ENCODE measurements around the gene CPNE8. TPM values are rescaled to one million over a fixed set of nuclear protein-coding genes. Genes with fewer than 3 reads are reported as not detected.
"Not testable (repeated sequence)": the region's sequence is repeated elsewhere in the genome, so short reads cannot be mapped to it uniquely, and the experiment has no call there.

Gene CPNE8
- total RNA-seq, 1 donor from 2014 or later, result 21.2 TPM

DNA sequence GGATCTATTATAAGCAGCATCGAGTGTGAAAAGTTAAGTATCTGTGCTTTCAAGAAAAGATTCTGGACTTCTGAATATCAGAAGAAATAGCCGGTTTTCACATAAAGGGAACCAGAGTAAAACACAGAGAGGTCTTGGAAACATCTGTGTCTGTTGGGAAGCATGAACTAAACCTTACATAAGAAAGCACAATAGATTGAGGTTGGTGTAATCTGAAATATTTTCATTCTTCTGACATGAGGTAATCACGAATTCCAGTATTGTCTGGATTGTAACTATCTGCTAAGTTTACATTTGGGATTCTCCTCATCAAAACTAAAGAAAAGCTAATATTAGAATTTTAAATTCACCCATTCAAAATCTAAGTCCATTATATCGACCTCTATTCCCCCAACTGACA, 161.3 kb downstream of the CPNE8 start:
- no peak for DNase-seq (ENCODE audit: extremely low read depth, low read depth, low spot score)

DNA sequence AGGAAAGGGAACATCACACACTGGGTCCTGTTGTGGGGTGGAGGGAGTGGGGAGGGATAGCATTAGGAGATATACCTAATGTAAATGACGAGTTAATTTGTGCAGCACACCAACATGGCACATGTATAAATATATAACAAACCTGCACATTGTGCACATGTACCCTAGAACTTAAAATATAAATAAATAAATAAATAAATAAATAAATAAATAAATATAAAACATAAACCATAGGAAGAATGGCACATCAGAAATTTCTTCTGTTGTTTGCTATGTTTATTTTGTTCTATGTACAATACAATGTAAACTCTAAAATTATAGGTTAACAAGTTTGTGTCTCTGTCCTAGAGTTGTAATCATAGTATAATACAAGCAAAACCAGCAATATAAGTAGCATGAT, 162.9 kb downstream of the CPNE8 start:
- not testable (repeated sequence) for DNase-seq (ENCODE audit: extremely low read depth, low read depth, low spot score)

DNA sequence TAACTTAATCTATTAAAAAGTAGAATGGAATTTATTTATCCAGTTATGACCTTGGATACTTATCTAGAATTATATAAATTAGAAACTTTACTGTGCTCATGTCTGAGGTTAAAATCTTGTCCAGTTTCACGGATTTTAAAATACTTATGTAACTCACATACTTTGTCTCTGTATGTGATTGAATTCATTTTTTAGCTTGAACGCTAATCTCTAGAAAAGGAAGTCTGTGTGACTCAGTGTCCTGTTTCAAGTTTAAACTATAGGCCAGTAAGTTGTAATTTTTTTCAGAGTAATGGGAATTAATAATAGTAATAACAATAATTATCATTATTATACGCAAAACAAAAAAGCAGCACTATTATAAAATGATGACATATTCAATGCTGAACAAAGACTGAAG, 168.6 kb downstream of the CPNE8 start:
- peak; percentile 16 for DNase-seq (ENCODE audit: extremely low read depth, low read depth, low spot score)

DNA sequence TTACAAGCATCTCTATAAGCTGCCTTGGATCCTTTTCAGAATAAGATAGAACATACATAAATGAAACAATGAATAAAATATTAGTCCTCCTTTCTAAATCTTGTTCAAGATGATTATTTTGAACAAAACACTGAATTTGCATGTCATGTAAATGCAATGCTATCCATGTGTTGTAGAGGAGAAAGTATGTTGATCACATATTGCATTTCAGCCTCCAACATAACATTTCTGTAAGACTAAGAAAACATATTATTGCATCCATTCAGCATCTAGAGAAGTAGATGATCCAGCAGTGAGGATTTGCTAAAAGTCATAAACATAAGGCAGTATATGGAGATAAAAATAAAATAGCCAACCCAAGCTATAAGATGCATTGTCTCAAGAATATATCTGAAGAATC, 172.6 kb downstream of the CPNE8 start:
- no peak for DNase-seq (ENCODE audit: extremely low read depth, low read depth, low spot score)

- DNase-seq (ENCODE audit: extremely low read depth, low read depth, low spot score), result no peak
Measured at GRCh38 chr12:38728894-38729293, 176.5 kb downstream of the CPNE8 start.

- no peak for DNase-seq (ENCODE audit: extremely low read depth, low read depth, low spot score)
Measured at GRCh38 chr12:38721611-38722252, 183.7 kb downstream of the CPNE8 start.

DNA sequence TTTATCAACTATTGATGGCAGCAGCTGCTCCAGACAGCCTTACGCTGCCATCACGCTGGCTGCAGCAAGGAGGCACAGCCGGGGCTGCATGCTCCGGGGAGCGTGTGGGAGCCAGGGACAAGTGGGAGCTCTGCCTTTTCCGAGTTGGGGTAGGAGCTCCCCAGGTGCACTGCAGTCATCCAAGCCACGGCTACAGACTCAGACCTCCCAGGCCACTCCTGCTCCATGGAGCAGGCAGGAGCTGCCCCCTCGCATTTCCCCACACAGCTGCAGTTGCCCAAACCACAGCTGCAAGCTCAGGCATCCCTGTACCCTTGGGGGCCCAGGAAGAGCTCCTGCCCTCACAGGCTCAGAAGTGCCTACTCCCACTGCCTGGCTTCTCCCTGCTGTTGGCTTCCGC, 184.7 kb downstream of the CPNE8 start:
- no peak for DNase-seq (ENCODE audit: extremely low read depth, low read depth, low spot score)

GRCh38 chr12:38713294-38713693, 192.1 kb downstream of the CPNE8 start:
- no peak for DNase-seq (ENCODE audit: extremely low read depth, low read depth, low spot score)

- no peak for DNase-seq (ENCODE audit: extremely low read depth, low read depth, low spot score)
Measured at GRCh38 chr12:38711054-38711453, 194.3 kb downstream of the CPNE8 start.

DNA sequence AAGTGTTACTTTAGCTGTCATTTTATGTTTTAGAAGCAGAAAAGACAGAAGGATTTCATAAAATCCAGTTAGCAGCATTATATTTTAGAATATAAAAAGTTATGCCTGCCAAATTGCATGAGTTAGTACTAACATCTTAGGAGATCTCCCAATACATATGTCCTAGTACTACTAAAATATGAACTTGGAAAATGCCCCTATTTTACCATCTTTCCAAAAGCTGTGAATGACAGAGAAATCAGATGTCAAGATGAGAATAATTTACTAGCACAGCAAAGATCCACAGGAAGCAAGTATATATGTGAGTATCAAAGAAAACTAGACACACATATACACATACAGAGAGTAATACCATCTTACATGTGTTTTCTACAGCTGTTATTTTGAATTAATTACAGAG, 196.9 kb downstream of the CPNE8 start:
- DNase-seq (ENCODE audit: extremely low read depth, low read depth, low spot score), result no peak

DNA sequence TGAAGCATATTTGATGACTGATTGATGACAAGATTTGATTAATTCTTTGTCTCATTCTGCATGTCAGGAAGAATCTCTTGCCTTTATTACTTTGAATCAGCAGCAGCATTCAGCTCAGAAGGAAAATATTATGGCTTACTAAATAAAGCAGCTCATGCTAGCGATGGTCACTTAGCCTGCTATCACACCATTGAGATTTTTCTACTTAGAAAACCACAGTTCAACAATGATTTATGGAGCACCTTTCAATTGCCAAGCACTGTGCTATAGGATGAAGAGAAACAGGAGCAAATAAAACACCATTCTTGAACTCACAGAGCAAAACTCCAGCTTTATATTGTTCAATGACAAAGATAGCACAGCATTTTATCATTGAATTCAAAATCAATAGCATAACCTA, 197.7 kb downstream of the CPNE8 start:
- DNase-seq (ENCODE audit: extremely low read depth, low read depth, low spot score), result no peak

DNA sequence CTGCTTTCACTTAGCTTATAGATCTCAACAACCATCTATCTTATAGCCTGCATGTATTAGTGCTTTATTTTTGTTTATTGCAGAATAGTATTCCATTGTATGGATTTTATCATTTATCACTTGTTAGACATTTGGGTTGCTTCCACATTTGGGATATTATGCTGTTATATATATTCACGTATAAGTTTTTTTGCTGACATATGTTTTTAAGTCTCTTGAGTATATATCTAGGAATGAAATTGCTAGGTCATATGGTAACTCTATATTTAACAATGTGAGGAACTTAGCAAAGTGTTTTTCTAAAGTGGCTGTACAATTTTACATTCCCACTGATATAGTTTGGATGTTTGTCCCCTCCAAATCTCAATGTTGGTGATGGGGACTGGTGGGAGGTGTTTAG, 208.1 kb downstream of the CPNE8 start:
- no peak for DNase-seq (ENCODE audit: extremely low read depth, low read depth, low spot score)

DNA sequence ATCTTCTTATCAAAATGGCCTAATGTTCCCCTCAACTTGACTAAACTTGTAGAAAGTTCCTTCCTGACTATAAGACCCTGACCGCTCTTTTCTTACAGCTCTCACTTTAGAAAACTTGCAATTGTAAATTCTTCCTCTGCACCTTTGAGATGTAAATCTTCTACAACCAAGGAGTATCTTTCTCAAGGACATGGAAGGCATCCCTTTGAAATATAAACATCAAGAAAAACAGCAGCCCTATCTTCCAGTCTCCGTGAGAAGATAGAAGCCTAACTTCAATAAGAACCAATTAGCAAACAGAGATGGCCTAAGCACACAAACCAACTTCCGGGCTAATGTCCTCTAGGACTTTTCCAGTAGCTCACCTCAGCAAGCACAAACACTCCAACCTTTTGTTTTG, 210.3 kb downstream of the CPNE8 start:
- no peak for DNase-seq (ENCODE audit: extremely low read depth, low read depth, low spot score)

DNA sequence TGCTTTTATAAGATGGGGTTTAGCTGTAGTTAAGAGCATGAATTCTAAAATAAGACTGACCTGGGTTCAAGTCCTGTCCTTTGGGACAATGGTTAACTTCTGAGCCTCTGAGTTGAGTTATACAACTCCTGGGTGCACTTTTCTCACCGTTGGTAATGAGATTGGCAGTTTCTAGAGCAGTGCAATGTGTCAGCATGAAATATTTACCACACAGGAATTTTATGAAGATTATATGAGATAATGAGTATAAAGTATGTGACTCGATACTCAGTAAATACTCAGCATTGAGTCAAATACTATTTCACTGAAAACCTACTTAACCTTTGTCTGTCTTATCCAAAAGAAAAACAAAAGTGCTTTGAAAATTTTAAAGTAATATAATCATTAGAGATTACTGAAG, 214.2 kb downstream of the CPNE8 start:
- DNase-seq (ENCODE audit: extremely low read depth, low read depth, low spot score), result no peak

- no peak for DNase-seq (ENCODE audit: extremely low read depth, low read depth, low spot score)
Measured at GRCh38 chr12:38690646-38691045, 214.7 kb downstream of the CPNE8 start.

DNA sequence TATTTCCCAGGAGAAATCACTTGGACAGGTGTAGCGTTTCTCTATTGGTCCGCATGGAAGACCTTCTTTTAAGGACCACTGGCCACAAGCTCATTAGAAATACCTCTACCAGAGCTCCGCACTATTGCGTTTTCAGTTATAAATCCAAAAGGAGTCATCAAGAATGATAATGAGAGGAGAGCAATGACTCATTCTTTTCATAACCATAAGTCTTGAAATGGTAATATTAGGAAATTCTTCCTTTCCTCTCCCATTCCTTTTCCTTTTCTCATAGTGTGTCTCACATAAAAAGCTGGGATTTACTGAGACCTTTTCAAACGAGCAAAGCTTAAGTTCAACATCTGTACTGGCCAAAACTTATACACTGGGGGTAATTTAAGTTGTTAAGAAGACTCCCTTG, 215.7 kb downstream of the CPNE8 start:
- no peak for DNase-seq (ENCODE audit: extremely low read depth, low read depth, low spot score)

DNA sequence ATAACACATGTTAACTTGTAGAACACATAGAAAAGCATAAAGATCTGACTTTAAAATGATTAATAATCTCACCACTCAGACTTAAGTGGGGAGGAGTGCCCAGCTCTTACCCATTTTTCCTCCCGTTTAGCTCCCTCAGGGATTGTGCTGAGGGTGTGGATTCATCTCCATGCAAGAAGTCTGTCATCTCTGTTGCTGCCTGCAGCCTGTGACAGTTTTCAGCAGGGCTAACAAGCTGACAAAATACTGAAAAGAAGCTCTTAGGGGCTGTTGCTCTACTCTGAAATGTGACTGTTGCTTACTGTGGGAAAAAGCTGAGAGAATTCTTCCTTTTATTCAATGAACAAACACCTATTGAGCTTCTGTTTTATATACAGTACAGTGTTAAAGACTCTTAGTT, 216.2 kb downstream of the CPNE8 start:
- DNase-seq (ENCODE audit: extremely low read depth, low read depth, low spot score), result no peak

GRCh38 chr12:38682521-38682920, 222.9 kb downstream of the CPNE8 start:
- DNase-seq (ENCODE audit: extremely low read depth, low read depth, low spot score), result no peak

- no peak for DNase-seq (ENCODE audit: extremely low read depth, low read depth, low spot score)
Measured at GRCh38 chr12:38669530-38669929, 235.9 kb downstream of the CPNE8 start.

DNA sequence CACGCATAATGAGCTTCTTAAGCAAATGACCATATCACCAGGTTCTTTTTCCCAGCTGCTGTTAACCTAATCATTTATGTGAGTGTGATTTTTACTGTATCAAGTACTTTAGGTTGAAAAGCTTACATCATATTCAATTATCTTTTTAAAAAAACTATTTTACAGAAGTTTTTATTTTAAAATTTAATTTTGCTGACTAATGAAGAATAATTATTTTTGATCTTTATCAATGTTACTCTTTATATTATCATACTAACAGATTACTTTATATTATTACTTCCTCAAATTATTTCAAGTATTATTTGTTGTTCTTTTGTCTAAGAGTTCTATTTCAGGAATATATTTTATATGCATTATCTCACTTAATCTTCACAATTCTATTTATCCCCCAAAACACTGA, 236.3 kb downstream of the CPNE8 start:
- no peak for DNase-seq (ENCODE audit: extremely low read depth, low read depth, low spot score)

- DNase-seq (ENCODE audit: extremely low read depth, low read depth, low spot score), result no peak
Measured at GRCh38 chr12:38666425-38666824, 239.0 kb downstream of the CPNE8 start.

DNA sequence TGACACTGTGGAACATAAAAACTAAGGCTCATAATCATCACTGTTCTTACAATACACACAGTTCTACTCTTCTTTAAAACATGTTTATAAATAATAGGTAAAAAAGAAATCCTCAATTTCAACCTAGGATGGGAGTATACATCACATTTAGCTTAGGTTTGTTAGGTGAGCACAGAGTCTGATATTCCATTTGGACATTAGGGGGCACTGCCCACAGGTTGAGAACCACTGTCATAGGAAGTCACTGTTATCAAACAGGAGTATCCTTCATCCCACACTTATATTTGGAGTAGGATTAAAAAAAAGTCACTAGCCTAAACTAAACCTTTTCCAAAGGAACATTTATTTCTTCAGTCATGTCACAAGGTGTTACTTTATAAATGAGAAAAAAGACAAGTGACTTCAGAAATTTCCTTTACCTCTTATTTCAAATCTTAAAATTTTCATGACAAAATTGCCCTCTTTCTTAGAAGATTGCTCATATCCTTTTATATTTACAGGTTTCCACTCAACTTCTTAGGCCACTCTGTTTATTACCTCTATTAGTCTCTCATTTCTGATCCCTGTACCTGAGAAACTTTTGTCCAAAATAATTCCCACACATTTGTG, 240.6 kb downstream of the CPNE8 start:
- DNase-seq (ENCODE audit: extremely low read depth, low read depth, low spot score), result peak; percentile 9

DNA sequence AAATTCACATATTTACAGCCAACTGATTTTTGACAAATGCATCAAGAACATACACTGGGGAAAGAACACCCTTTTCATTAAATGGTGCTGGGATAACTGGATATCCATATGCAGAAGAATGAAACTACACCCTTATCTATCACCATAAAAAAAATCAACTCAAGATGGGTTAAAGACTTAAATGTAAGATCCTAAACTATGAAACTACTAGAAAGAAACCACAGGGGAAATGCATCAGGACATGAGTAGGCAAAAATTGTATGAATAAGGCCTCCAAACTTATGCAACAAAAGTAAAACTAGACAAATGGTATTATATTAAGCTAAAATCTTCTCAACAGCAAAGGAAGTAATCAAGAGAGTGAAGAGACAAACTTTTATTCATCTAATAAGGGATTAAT, 242.6 kb downstream of the CPNE8 start:
- no peak for DNase-seq (ENCODE audit: extremely low read depth, low read depth, low spot score)

All from glomerular endothelial cell (primary cell).